PC-3 (cell line): Measurements from ENCODE around the gene OR6X1.

ENCODE experiments used
- EZH2 ChIP-seq: fragments of 300-600 bp; sonication (generic); IDR thresholded peaks from one replicate; pipeline ENCODE4 v1.6.1; 2017; ENCODE audit warnings: antibody characterized with exemption, mild to moderate bottlenecking, low read length; ENCODE audit not compliant: unreplicated experiment
- EZH2phosphoT487 ChIP-seq: fragments of 300-600 bp; sonication (generic); IDR thresholded peaks from 2 replicates; pipeline ENCODE4 v1.6.1; 2018; ENCODE audit warnings: mild to moderate bottlenecking, antibody characterized with exemption, low read length, borderline replicate concordance
- TF ChIP-seq, protein P1 (sequence below): fragments of 300-600 bp; sonication (generic); conservative IDR thresholded peaks from 2 replicates; pipeline ENCODE4 v1.5.1; 2017; ENCODE audit warnings: antibody characterized with exemption, low read depth, mild to moderate bottlenecking, low read length

- TF ChIP-seq, protein P1, sequence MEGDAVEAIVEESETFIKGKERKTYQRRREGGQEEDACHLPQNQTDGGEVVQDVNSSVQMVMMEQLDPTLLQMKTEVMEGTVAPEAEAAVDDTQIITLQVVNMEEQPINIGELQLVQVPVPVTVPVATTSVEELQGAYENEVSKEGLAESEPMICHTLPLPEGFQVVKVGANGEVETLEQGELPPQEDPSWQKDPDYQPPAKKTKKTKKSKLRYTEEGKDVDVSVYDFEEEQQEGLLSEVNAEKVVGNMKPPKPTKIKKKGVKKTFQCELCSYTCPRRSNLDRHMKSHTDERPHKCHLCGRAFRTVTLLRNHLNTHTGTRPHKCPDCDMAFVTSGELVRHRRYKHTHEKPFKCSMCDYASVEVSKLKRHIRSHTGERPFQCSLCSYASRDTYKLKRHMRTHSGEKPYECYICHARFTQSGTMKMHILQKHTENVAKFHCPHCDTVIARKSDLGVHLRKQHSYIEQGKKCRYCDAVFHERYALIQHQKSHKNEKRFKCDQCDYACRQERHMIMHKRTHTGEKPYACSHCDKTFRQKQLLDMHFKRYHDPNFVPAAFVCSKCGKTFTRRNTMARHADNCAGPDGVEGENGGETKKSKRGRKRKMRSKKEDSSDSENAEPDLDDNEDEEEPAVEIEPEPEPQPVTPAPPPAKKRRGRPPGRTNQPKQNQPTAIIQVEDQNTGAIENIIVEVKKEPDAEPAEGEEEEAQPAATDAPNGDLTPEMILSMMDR = no peak
- TF ChIP-seq EZH2 (no peak), EZH2phosphoT487 (no peak)
Observed at GRCh38 chr11:123770712-123771111, 16.4 kb upstream of the OR6X1 start.
